ENCODE measurements around the gene PHOX2A.

Gene PHOX2A

DNA sequence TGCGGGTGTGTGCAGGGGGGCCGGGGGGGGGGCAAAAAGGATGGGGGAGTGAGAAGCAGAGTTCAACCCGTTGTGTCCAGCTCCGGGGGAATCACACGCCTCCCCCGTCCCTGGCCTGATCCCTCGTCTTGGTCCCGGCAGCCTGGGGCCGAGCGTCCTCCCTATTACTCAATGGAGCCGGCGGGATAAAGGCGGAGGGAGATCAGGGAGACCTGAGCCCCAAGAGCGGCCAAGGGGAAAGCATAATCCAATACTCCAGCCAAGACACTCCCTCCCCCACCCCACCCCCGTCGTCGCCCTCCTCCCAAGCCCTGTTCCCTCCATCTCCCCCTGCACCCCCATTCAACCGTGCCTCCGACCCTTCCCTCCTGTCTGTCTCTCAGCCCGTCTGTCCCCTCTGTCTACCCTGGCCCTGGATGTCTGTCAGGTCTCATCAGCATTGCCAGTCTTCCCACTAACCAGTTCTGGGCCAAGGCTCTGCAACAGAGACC is 2.6 kb downstream of the PHOX2A start:
- H3K36me3 ChIP-seq (ENCODE audit: control insufficient read depth, low read length): peaks cover 25% of the 10 kb centered on the region
- no peak overlapping the region for H3K4me3 ChIP-seq (ENCODE audit: low read length)
- H3F3A ChIP-seq (ENCODE audit: control insufficient read depth, insufficient read depth): peaks cover 5% of the 10 kb centered on the region
- peaks cover 50% of the 10 kb centered on the region for H3K27me3 ChIP-seq (ENCODE audit: control insufficient read depth, low read length)
- TF ChIP-seq CTCF (IDR thresholded peaks at IDR 0.05; ENCODE audit: low read depth, low read length, poor library complexity, severe bottlenecking) (no peak), EZH2phosphoT487 (IDR thresholded peaks at IDR 0.05; ENCODE audit: borderline replicate concordance, low read length) (no peak)
- no peaks in the 10 kb centered on the region for H3K79me2 ChIP-seq (ENCODE audit: control insufficient read depth, low read length)
- H3K9me2 ChIP-seq (replicated peaks; ENCODE audit: control insufficient read depth, low read length): no peaks in the 10 kb centered on the region
- H4K20me1 ChIP-seq (ENCODE audit: control insufficient read depth, insufficient read depth, low read depth, low read length): peaks cover 9% of the 10 kb centered on the region; the same call in 1 of the 2 replicates
- no peaks in the 10 kb centered on the region for H3K9me3 ChIP-seq (ENCODE audit: control insufficient read depth, insufficient read depth, low read length)
- H3K4me1 ChIP-seq (ENCODE audit: control insufficient read depth, low read length): peaks cover 3% of the 10 kb centered on the region; the same call in 1 of the 2 replicates
- H3K4me2 ChIP-seq (ENCODE audit: low read length): no peak overlapping the region
- H3K27ac ChIP-seq (ENCODE audit: low read depth, low read length): no peak overlapping the region

- TF ChIP-seq CTCF (IDR thresholded peaks at IDR 0.05; ENCODE audit: low read depth, low read length, poor library complexity, severe bottlenecking): no peak
- TF ChIP-seq EZH2phosphoT487 (IDR thresholded peaks at IDR 0.05; ENCODE audit: borderline replicate concordance, low read length): no peak
- H3K4me2 ChIP-seq (ENCODE audit: low read length): no peak overlapping the region
- no peak overlapping the region for H3K27ac ChIP-seq (ENCODE audit: low read depth, low read length)
Measured at GRCh38 chr11:72240461-72241290, 3.3 kb downstream of the PHOX2A start.

GRCh38 chr11:72239849-72240460 is 4.0 kb downstream of the PHOX2A start:
- peaks cover 36% of the 10 kb centered on the region for H3K36me3 ChIP-seq (ENCODE audit: control insufficient read depth, low read length)
- no peaks in the 10 kb centered on the region for H3K79me2 ChIP-seq (ENCODE audit: control insufficient read depth, low read length)
- H3K4me3 ChIP-seq (ENCODE audit: low read length): no peak overlapping the region
- no peaks in the 10 kb centered on the region for H3K9me2 ChIP-seq (replicated peaks; ENCODE audit: control insufficient read depth, low read length)
- peaks cover 3% of the 10 kb centered on the region; the same call in 1 of the 2 replicates for H3K4me1 ChIP-seq (ENCODE audit: control insufficient read depth, low read length)
- H3K9me3 ChIP-seq (ENCODE audit: control insufficient read depth, insufficient read depth, low read length): no peaks in the 10 kb centered on the region
- H3K27me3 ChIP-seq (ENCODE audit: control insufficient read depth, low read length): peaks cover 39% of the 10 kb centered on the region
- TF ChIP-seq EZH2phosphoT487 (IDR thresholded peaks at IDR 0.05; ENCODE audit: borderline replicate concordance, low read length) (no peak), CTCF (IDR thresholded peaks at IDR 0.05; ENCODE audit: low read depth, low read length, poor library complexity, severe bottlenecking) (no peak)
- peaks cover 8% of the 10 kb centered on the region for H3F3A ChIP-seq (ENCODE audit: control insufficient read depth, insufficient read depth)
- no peak overlapping the region for H3K27ac ChIP-seq (ENCODE audit: low read depth, low read length)
- H3K4me2 ChIP-seq (ENCODE audit: low read length): peak overlapping the region; percentile 5; the same call in 1 of the 2 replicates
- H4K20me1 ChIP-seq (ENCODE audit: control insufficient read depth, insufficient read depth, low read depth, low read length): peaks cover 9% of the 10 kb centered on the region; the same call in 1 of the 2 replicates

More at GRCh38 chr11:72240461-72241290, 3.3 kb downstream of the PHOX2A start:
- Histone ChIP-seq H3K9me2 (replicated peaks; ENCODE audit: control insufficient read depth, low read length) (no peaks in the 10 kb centered on the region), H3K4me3 (ENCODE audit: low read length) (no peak overlapping the region), H3K79me2 (ENCODE audit: control insufficient read depth, low read length) (no peaks in the 10 kb centered on the region), H4K20me1 (ENCODE audit: control insufficient read depth, insufficient read depth, low read depth, low read length) (peaks cover 9% of the 10 kb centered on the region; the same call in 1 of the 2 replicates), H3F3A (ENCODE audit: control insufficient read depth, insufficient read depth) (peaks cover 8% of the 10 kb centered on the region), H3K4me1 (ENCODE audit: control insufficient read depth, low read length) (peaks cover 3% of the 10 kb centered on the region; the same call in 1 of the 2 replicates), H3K27me3 (ENCODE audit: control insufficient read depth, low read length) (peaks cover 44% of the 10 kb centered on the region), H3K9me3 (ENCODE audit: control insufficient read depth, insufficient read depth, low read length) (no peaks in the 10 kb centered on the region), H3K36me3 (ENCODE audit: control insufficient read depth, low read length) (peaks cover 30% of the 10 kb centered on the region)
